H1 (cell line): ENCODE results near the gene PIGK. TPM values are rescaled to one million over a fixed set of nuclear protein-coding genes. Genes with fewer than 3 reads are reported as not detected.

Experiments used
- CTCF ChIA-PET: fragments of 300-600 bp; sonication (Branson Sonifier 250); formaldehyde crosslinking; loops from one replicate; lab custom pipeline; 2021; ENCODE audit not compliant: partially characterized antibody; lab: Charles Lee
- POLR2A ChIA-PET: fragments of 300-600 bp; sonication (Branson Sonifier 250); formaldehyde crosslinking; loops from one replicate; lab custom pipeline; 2021; ENCODE audit warnings: inconsistent platforms; ENCODE audit not compliant: partially characterized antibody; lab: Charles Lee
- DNase-seq, 2 experiments: peaks; one replicate each; pipeline versions ENCODE4 v3.0.0 to v3.0.0-alpha.2; 2010 to 2022; ENCODE audit warnings: low spot score in 2 of 2, low read depth in 1 of 2, mixed read lengths in 1 of 2
- FAIRE-seq: peaks from 2 replicates; lab custom pipeline; 2011; peaks lifted over from hg19 to GRCh38; lab: Jason Lieb, UNC
- H2AFZ ChIP-seq: 2 replicates; pipeline ENCODE4 v1.8.1; 2012; ENCODE audit warnings: low read length, inconsistent platforms
- H2AK5ac ChIP-seq: 2 replicates; pipeline ENCODE4 v1.6.1; 2013; ENCODE audit warnings: low read depth, low read length
- H2BK120ac ChIP-seq: replicated peaks from 2 replicates; pipeline ENCODE3; 2013; ENCODE audit warnings: low read depth, low read length, inconsistent platforms
- H2BK12ac ChIP-seq: 2 replicates; pipeline ENCODE4 v1.6.1; 2013; ENCODE audit warnings: low read depth, low read length
- H2BK15ac ChIP-seq: 2 replicates; pipeline ENCODE4 v1.6.1; 2013; ENCODE audit warnings: low read length
- H2BK20ac ChIP-seq: 2 replicates; pipeline ENCODE4 v1.6.1; 2013; ENCODE audit warnings: low read length
- H2BK5ac ChIP-seq: 2 replicates; pipeline ENCODE4 v1.6.1; 2013; ENCODE audit warnings: low read depth, low read length
- H3K14ac ChIP-seq: 2 replicates; pipeline ENCODE4 v1.6.1; 2013; ENCODE audit warnings: inconsistent platforms; ENCODE audit not compliant: insufficient read length
- H3K18ac ChIP-seq: 2 replicates; pipeline ENCODE4 v1.6.1; 2013; ENCODE audit warnings: low read length; ENCODE audit errors: extremely low read depth
- H3K23ac ChIP-seq: 2 replicates; pipeline ENCODE4 v1.6.1; 2013; ENCODE audit warnings: inconsistent platforms; ENCODE audit not compliant: insufficient read length
- H3K23me2 ChIP-seq: 2 replicates; pipeline ENCODE4 v1.6.1; 2013; ENCODE audit warnings: low read depth, low read length
- H3K27ac ChIP-seq: 2 replicates; pipeline ENCODE4 v1.6.1; 2011; ENCODE audit warnings: low read depth, low read length, inconsistent platforms
- H3K27me3 ChIP-seq, 4 experiments: replicated peaks in 1 of 4; 1 replicate in 1 of 4; 2 replicates in 3 of 4; pipeline versions ENCODE4 v1.6.1 to v1.8.1; 2011 to 2013; ENCODE audit warnings: low read length in 3 of 4, mild to moderate bottlenecking in 3 of 4, inconsistent platforms in 2 of 4, mixed read lengths in 2 of 4, moderate library complexity in 1 of 4; ENCODE audit not compliant: control insufficient read depth in 3 of 4, insufficient read depth in 3 of 4; ENCODE audit errors: extremely low read depth in 1 of 4
- H3K36me3 ChIP-seq, 4 experiments: 2 replicates each; pipeline versions ENCODE4 v1.6.1 to v1.8.1; 2011 to 2013; ENCODE audit warnings: mild to moderate bottlenecking in 4 of 4, low read length in 3 of 4, moderate library complexity in 2 of 4, control low read depth in 1 of 4, inconsistent platforms in 1 of 4; ENCODE audit not compliant: insufficient read depth in 4 of 4, control insufficient read depth in 2 of 4
- H3K4ac ChIP-seq: replicated peaks from 2 replicates; pipeline ENCODE3; 2013; ENCODE audit warnings: low read length, low read depth, mixed read lengths, inconsistent platforms; ENCODE audit not compliant: insufficient read length
- H3K4me1 ChIP-seq, 4 experiments: replicated peaks in 1 of 4; 1 replicate in 1 of 4; 2 replicates in 3 of 4; pipeline versions ENCODE4 v1.6.1 to v1.8.1; 2011 to 2013; ENCODE audit warnings: low read length in 3 of 4, inconsistent platforms in 2 of 4, mixed read lengths in 1 of 4; ENCODE audit not compliant: insufficient read depth in 4 of 4, control insufficient read depth in 3 of 4
- H3K4me2 ChIP-seq, 2 experiments: 2 replicates each; pipeline versions ENCODE4 v1.6.1 to v1.8.1; 2011 to 2013; ENCODE audit warnings: low read depth in 2 of 2, low read length in 2 of 2, control low read depth in 1 of 2, inconsistent platforms in 1 of 2, mild to moderate bottlenecking in 1 of 2; ENCODE audit not compliant: insufficient read depth in 1 of 2
- H3K4me3 ChIP-seq, 4 experiments: fragments of 200-600, 300-600 bp in 1 of 4; sonication (generic), shearing (Covaris generic), sonication (Bioruptor Twin) in 1 of 4; 2 replicates each; pipeline versions ENCODE4 v1.5.1 to v1.8.1; 2011 to 2016; ENCODE audit warnings: low read length in 4 of 4, low read depth in 3 of 4, control low read depth in 2 of 4, inconsistent platforms in 2 of 4, mild to moderate bottlenecking in 2 of 4, mixed read lengths in 1 of 4, moderate library complexity in 1 of 4; ENCODE audit not compliant: insufficient read depth in 2 of 4; ENCODE audit errors: extremely low read depth in 1 of 4
- H3K56ac ChIP-seq: replicated peaks from 2 replicates; pipeline ENCODE3; 2013; ENCODE audit warnings: low read depth, mild to moderate bottlenecking, mixed read lengths, low read length, inconsistent platforms; ENCODE audit not compliant: insufficient read length
- H3K79me1 ChIP-seq: 2 replicates; pipeline ENCODE4 v1.6.1; 2013; ENCODE audit warnings: low read depth, low read length, control low read depth
- H3K79me2 ChIP-seq, 2 experiments: 2 replicates each; pipeline versions ENCODE4 v1.6.1 to v1.8.1; 2012 to 2013; ENCODE audit warnings: low read length in 2 of 2, mild to moderate bottlenecking in 2 of 2, inconsistent platforms in 1 of 2; ENCODE audit not compliant: insufficient read depth in 2 of 2, control insufficient read depth in 1 of 2
- H3K9ac ChIP-seq, 4 experiments: replicated peaks in 1 of 4; 1 replicate in 1 of 4; 2 replicates in 3 of 4; pipeline versions ENCODE4 v1.6.1 to v1.8.1; 2011 to 2013; ENCODE audit warnings: low read depth in 3 of 4, low read length in 3 of 4, control low read depth in 2 of 4, mild to moderate bottlenecking in 2 of 4, moderate library complexity in 2 of 4, inconsistent platforms in 1 of 4; ENCODE audit errors: extremely low read depth in 1 of 4
- H3K9me3 ChIP-seq, 2 experiments: 2 replicates each; pipeline versions ENCODE4 v1.6.1 to v1.8.1; 2012 to 2013; ENCODE audit warnings: mild to moderate bottlenecking in 2 of 2, moderate library complexity in 2 of 2, control low read depth in 1 of 2, inconsistent platforms in 1 of 2, low read depth in 1 of 2, low read length in 1 of 2, mixed read lengths in 1 of 2; ENCODE audit not compliant: insufficient read depth in 2 of 2
- H4K20me1 ChIP-seq, 2 experiments: replicated peaks in 1 of 2; 2 replicates each; pipeline versions ENCODE3 to v1.8.1; 2011 to 2013; ENCODE audit warnings: inconsistent platforms in 2 of 2, low read length in 2 of 2, mild to moderate bottlenecking in 1 of 2; ENCODE audit not compliant: insufficient read depth in 2 of 2, control insufficient read depth in 1 of 2
- H4K5ac ChIP-seq: 2 replicates; pipeline ENCODE4 v1.6.1; 2013; ENCODE audit warnings: low read length, low read depth, mixed read lengths, inconsistent platforms; ENCODE audit not compliant: insufficient read length
- H4K8ac ChIP-seq: 2 replicates; pipeline ENCODE4 v1.8.0; 2013; ENCODE audit warnings: mild to moderate bottlenecking, moderate library complexity, low read length, inconsistent platforms; ENCODE audit not compliant: insufficient read depth; ENCODE audit errors: extremely low read depth
- H4K91ac ChIP-seq: replicated peaks from 2 replicates; pipeline ENCODE3; 2013; ENCODE audit warnings: low read length, mixed read lengths, inconsistent platforms; ENCODE audit not compliant: insufficient read length
- WGBS, 2 experiments: shearing (Covaris generic) in 1 of 2; methylation state at CpG; one replicate each; pipeline versions ENCODE4 v1.1.6 to v1.1.7; 2013 to 2015; ENCODE audit warnings: low lambda C conversion rate in 2 of 2, mixed read lengths in 2 of 2, inconsistent platforms in 1 of 2, low coverage in 1 of 2, missing lambda C conversion rate in 1 of 2; ENCODE audit not compliant: insufficient replicate concordance in 2 of 2, insufficient coverage in 1 of 2, insufficient read length in 1 of 2; ENCODE audit errors: extremely low coverage in 1 of 2, missing lambda C conversion rate in 1 of 2; 5-methylcytosine and 5-hydroxymethylcytosine counted together
- polyA plus RNA-seq, 7 experiments: library from polyadenylated mRNA; depleted of rRNA in 3 of 7; stranded (reverse) in 5 of 7; unstranded in 2 of 7; fragments of >200 nt in 5 of 7; fragments of 200-250 nt in 2 of 7; gene quantifications; 1 replicate in 5 of 7; 2 replicates in 1 of 7; 4 replicates in 1 of 7; pipeline versions ENCODE4 v1.2.1 to v1.2.3, GENCODE V29; 2011 to 2013; ENCODE audit warnings: missing spikeins in 2 of 7, mixed read lengths in 2 of 7
- total RNA-seq: library from RNA; stranded (reverse); fragmentation: NEBNext Ultra II Directional; extraction: Animal tissue kit (Norgen Biotek cat#: 25700); gene quantifications from 2 replicates; pipeline ENCODE4 v1.2.1, GENCODE V29; 2021

Gene PIGK
- total and polyA plus RNA-seq, 2 of the 8 experiments (the other 6 are each of a cell fraction or from before 2014, with no cell fraction given): 5.6 to 23.2 TPM

- no peak overlapping the region for H3K18ac ChIP-seq
- ChIA-PET POLR2A (interaction anchor here (1.0 kb wide), 1 partner anchor 48 kb away, joined by 3 read pairs; no protein-coding TSS in a partner anchor), CTCF (interaction anchor here (0.9 kb wide), 1 partner anchor 17 kb away, joined by 3 read pairs; no protein-coding TSS in a partner anchor)
- no peak overlapping the region for H3K56ac ChIP-seq
- H2BK5ac ChIP-seq: no peak overlapping the region
- no peaks in the 10 kb centered on the region for H3K9me3 ChIP-seq
- no peaks in the 10 kb centered on the region for H3K79me2 ChIP-seq
- H2BK12ac ChIP-seq: no peak overlapping the region
- no peak for FAIRE-seq
- no peak overlapping the region for H2AFZ ChIP-seq
- no peak overlapping the region for H3K23ac ChIP-seq
- no peak overlapping the region for H2BK20ac ChIP-seq
- no peak overlapping the region for H3K4me3 ChIP-seq
- no peak overlapping the region for H2AK5ac ChIP-seq
- no peaks in the 10 kb centered on the region for H3K79me1 ChIP-seq
- DNase-seq: no peak
- 85% methylated on average over 4 of the region's 4 CpGs; no CpG with 5 or more reads in 1 of the 2 experiments for WGBS, 2 experiments
- H3K4me1 ChIP-seq: peaks cover 2 to 7% (median 4%) of the 10 kb centered on the region in 4 experiments; a peak in 6 of 7 replicates
- H2BK120ac ChIP-seq: no peak overlapping the region
- H3K14ac ChIP-seq: no peak overlapping the region
- H3K23me2 ChIP-seq: no peaks in the 10 kb centered on the region
- H3K27ac ChIP-seq: no peak overlapping the region
- H4K8ac ChIP-seq: no peak overlapping the region
- H4K5ac ChIP-seq: no peak overlapping the region
- no peak overlapping the region for H2BK15ac ChIP-seq
- H4K20me1 ChIP-seq: no peaks in the 10 kb centered on the region
- H3K4ac ChIP-seq: no peak overlapping the region
- H3K4me2 ChIP-seq: no peak overlapping the region
- no peak overlapping the region for H4K91ac ChIP-seq
- no peak overlapping the region for H3K9ac ChIP-seq
- no peaks in the 10 kb centered on the region for H3K27me3 ChIP-seq
- H3K36me3 ChIP-seq: no peaks in the 10 kb centered on the region
Measured at GRCh38 chr1:77063118-77063517, 156.1 kb downstream of the PIGK start.
